Measurements from ENCODE around the gene ZFYVE28. TPM values are rescaled to one million over a fixed set of nuclear protein-coding genes. Genes with fewer than 3 reads are reported as not detected.

ZFYVE28 gene
- total RNA-seq, 1 experiment from 2014 or later: 12.9 TPM

DNA sequence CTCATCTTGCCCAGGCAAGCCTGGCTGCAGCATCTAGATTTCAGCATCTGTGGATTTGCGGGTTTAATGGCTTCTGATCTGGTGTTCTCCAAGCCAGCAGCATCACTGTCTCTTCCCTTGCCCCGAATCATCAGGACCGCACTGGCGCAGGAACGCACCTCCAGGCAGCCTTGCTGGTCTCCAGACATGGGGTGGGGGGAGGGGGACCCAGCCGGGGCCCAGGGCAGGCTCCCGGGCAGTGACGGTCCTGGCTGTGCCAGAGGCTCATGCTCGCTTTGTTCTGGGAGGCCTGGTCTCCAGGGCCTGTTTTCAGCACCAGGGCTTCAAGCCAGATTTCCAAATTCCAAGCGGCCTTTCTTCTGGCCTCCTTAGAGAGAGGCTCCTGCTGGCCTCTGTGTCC, 5.2 kb upstream of the ZFYVE28 start:
- CTCF ChIA-PET: no interaction called here
- no peak overlapping the region for H2AFZ ChIP-seq
- peaks cover 6% of the 10 kb centered on the region for H4K20me1 ChIP-seq (ENCODE audit: insufficient read depth)
- H3K36me3 ChIP-seq (ENCODE audit: low read depth): no peaks in the 10 kb centered on the region
- H3K4me2 ChIP-seq: no peak overlapping the region
- no peaks in the 10 kb centered on the region for H3K9me3 ChIP-seq (ENCODE audit: insufficient read depth, low read depth)
- no peak overlapping the region for H3K4me3 ChIP-seq
- intact Hi-C loops (cut with micrococcal nuclease; ENCODE audit: unreplicated experiment): no loop called here
- BruUV-seq (replicated peaks): no TSS peak
- no peak overlapping the region for H3K27ac ChIP-seq
- POLR2A ChIA-PET (ENCODE audit: unreplicated experiment): no interaction called here
- no peak for TF ChIP-seq EZH2 (IDR thresholded peaks at IDR 0.05; ENCODE audit: low read depth)
- TF ChIP-seq, protein P1, sequence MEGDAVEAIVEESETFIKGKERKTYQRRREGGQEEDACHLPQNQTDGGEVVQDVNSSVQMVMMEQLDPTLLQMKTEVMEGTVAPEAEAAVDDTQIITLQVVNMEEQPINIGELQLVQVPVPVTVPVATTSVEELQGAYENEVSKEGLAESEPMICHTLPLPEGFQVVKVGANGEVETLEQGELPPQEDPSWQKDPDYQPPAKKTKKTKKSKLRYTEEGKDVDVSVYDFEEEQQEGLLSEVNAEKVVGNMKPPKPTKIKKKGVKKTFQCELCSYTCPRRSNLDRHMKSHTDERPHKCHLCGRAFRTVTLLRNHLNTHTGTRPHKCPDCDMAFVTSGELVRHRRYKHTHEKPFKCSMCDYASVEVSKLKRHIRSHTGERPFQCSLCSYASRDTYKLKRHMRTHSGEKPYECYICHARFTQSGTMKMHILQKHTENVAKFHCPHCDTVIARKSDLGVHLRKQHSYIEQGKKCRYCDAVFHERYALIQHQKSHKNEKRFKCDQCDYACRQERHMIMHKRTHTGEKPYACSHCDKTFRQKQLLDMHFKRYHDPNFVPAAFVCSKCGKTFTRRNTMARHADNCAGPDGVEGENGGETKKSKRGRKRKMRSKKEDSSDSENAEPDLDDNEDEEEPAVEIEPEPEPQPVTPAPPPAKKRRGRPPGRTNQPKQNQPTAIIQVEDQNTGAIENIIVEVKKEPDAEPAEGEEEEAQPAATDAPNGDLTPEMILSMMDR (conservative IDR thresholded peaks at IDR 0.05): no peak
- H3F3A ChIP-seq (ENCODE audit: insufficient read depth, low read depth): no peaks in the 10 kb centered on the region
- H3K9me2 ChIP-seq (ENCODE audit: insufficient read depth): no peaks in the 10 kb centered on the region
- H3K4me1 ChIP-seq (replicated peaks; ENCODE audit: insufficient read depth): no peaks in the 10 kb centered on the region
- H3K79me2 ChIP-seq (ENCODE audit: low read depth): no peaks in the 10 kb centered on the region
- no peak for DNase-seq
- H3K27me3 ChIP-seq (ENCODE audit: insufficient read depth, low read depth): peaks cover 48% of the 10 kb centered on the region

DNA sequence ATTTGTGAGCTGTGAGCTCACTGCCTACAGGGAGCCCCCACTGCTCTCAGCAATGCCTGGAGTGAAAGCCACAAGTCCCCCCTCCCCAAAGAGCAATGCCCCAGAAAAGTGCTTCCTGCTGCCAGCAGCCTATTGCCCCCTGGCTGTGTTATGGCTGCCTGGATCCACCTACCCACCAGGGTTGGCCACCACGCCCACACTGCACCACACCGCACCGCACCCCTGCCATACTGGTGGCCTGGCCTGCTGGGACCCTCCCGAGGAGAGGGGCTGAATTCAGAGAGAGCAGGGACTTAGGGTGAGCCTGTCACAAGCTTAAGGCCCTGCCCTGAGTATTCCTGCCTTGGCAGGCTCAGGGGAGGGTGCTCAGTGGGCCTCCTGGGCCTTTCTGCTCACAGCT, 4.6 kb upstream of the ZFYVE28 start:
- no peaks in the 10 kb centered on the region for H3K9me3 ChIP-seq (ENCODE audit: insufficient read depth, low read depth)
- no peak overlapping the region for H2AFZ ChIP-seq
- no peak overlapping the region for H3K4me2 ChIP-seq
- BruUV-seq (replicated peaks): no TSS peak
- no peak overlapping the region for H3K4me3 ChIP-seq
- H3F3A ChIP-seq (ENCODE audit: insufficient read depth, low read depth): no peaks in the 10 kb centered on the region
- intact Hi-C loops (cut with micrococcal nuclease; ENCODE audit: unreplicated experiment): no loop called here
- H3K4me1 ChIP-seq (replicated peaks; ENCODE audit: insufficient read depth): no peaks in the 10 kb centered on the region
- ChIA-PET POLR2A (ENCODE audit: unreplicated experiment) (no interaction called here), CTCF (no interaction called here)
- no peak overlapping the region for H3K27ac ChIP-seq
- DNase-seq: no peak
- H3K36me3 ChIP-seq (ENCODE audit: low read depth): no peaks in the 10 kb centered on the region
- no peaks in the 10 kb centered on the region for H3K9me2 ChIP-seq (ENCODE audit: insufficient read depth)
- no peaks in the 10 kb centered on the region for H3K79me2 ChIP-seq (ENCODE audit: low read depth)
- peaks cover 4% of the 10 kb centered on the region for H4K20me1 ChIP-seq (ENCODE audit: insufficient read depth)
- H3K27me3 ChIP-seq (ENCODE audit: insufficient read depth, low read depth): peaks cover 49% of the 10 kb centered on the region
- TF ChIP-seq, protein P1 (conservative IDR thresholded peaks at IDR 0.05): no peak
- no peak for TF ChIP-seq EZH2 (IDR thresholded peaks at IDR 0.05; ENCODE audit: low read depth)

DNA sequence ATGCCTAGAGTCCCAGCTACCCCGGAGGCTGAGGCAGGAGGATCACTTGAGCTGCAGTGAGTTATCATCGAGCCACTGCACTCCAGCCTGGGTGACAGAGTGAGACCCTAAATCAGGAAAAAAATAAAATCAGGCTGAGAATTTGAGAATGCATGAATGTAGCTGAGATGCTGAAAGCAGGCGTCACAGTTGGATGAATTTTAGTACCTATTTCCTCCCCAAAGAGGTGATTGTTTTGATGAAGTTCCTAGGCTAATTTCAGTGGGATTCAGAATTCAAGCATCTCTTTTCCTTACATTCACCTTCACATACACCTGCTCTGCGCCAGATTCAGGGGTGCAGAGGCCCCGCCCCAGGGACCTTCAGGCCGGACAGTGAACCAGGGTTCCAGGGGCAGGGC, 3.5 kb upstream of the ZFYVE28 start:
- H3K36me3 ChIP-seq (ENCODE audit: low read depth): no peaks in the 10 kb centered on the region
- no peak for DNase-seq
- no peaks in the 10 kb centered on the region for H3K9me3 ChIP-seq (ENCODE audit: insufficient read depth, low read depth)
- no peaks in the 10 kb centered on the region for H3K9me2 ChIP-seq (ENCODE audit: insufficient read depth)
- H3K4me2 ChIP-seq: no peak overlapping the region
- ChIA-PET CTCF (no interaction called here), POLR2A (ENCODE audit: unreplicated experiment) (no interaction called here)
- H3K27ac ChIP-seq: no peak overlapping the region
- peaks cover 48% of the 10 kb centered on the region for H3K27me3 ChIP-seq (ENCODE audit: insufficient read depth, low read depth)
- H3K79me2 ChIP-seq (ENCODE audit: low read depth): no peaks in the 10 kb centered on the region
- no peaks in the 10 kb centered on the region for H3F3A ChIP-seq (ENCODE audit: insufficient read depth, low read depth)
- no peak overlapping the region for H2AFZ ChIP-seq
- H4K20me1 ChIP-seq (ENCODE audit: insufficient read depth): no peaks in the 10 kb centered on the region
- H3K4me1 ChIP-seq (replicated peaks; ENCODE audit: insufficient read depth): no peaks in the 10 kb centered on the region
- intact Hi-C loops (cut with micrococcal nuclease; ENCODE audit: unreplicated experiment): no loop called here
- TF ChIP-seq, protein P1 (conservative IDR thresholded peaks at IDR 0.05): no peak
- no peak for TF ChIP-seq EZH2 (IDR thresholded peaks at IDR 0.05; ENCODE audit: low read depth)
- no peak overlapping the region for H3K4me3 ChIP-seq
- BruUV-seq (replicated peaks): no TSS peak
